Kidney epithelial cell (primary cell): ENCODE results near the gene PIAS4. TPM values are rescaled to one million over a fixed set of nuclear protein-coding genes. Genes with fewer than 3 reads are reported as not detected.

Source experiments
- DNase-seq: peaks from one replicate; pipeline ENCODE4 v3.0.0-alpha.2; 2010; ENCODE audit warnings: low read depth
- H3K27me3 ChIP-seq: 2 replicates; pipeline ENCODE4 v1.6.0; 2011; ENCODE audit warnings: low read length; ENCODE audit not compliant: control insufficient read depth, insufficient read depth
- H3K36me3 ChIP-seq: 2 replicates; pipeline ENCODE4 v1.5.1; 2011; ENCODE audit warnings: low read length; ENCODE audit not compliant: control insufficient read depth, insufficient read depth
- H3K4me3 ChIP-seq: 2 replicates; pipeline ENCODE4 v1.5.1; 2011; ENCODE audit warnings: low read depth, mild to moderate bottlenecking, control low read depth, low read length
- total RNA-seq: library from RNA; depleted of rRNA; stranded (reverse); fragments of >200 nt; gene quantifications from 2 replicates; pipeline ENCODE4 v1.2.3, GENCODE V29; 2015
- TF ChIP-seq, protein P1 (sequence below): IDR thresholded peaks from 2 replicates; pipeline ENCODE4 v1.5.1; 2011; ENCODE audit warnings: mild to moderate bottlenecking, moderate library complexity, low read length, control low read depth, inconsistent platforms; ENCODE audit not compliant: insufficient read depth, poor library complexity, severe bottlenecking

The PIAS4 gene
- total RNA-seq, 1 donor from 2014 or later = 38.1 TPM

DNA sequence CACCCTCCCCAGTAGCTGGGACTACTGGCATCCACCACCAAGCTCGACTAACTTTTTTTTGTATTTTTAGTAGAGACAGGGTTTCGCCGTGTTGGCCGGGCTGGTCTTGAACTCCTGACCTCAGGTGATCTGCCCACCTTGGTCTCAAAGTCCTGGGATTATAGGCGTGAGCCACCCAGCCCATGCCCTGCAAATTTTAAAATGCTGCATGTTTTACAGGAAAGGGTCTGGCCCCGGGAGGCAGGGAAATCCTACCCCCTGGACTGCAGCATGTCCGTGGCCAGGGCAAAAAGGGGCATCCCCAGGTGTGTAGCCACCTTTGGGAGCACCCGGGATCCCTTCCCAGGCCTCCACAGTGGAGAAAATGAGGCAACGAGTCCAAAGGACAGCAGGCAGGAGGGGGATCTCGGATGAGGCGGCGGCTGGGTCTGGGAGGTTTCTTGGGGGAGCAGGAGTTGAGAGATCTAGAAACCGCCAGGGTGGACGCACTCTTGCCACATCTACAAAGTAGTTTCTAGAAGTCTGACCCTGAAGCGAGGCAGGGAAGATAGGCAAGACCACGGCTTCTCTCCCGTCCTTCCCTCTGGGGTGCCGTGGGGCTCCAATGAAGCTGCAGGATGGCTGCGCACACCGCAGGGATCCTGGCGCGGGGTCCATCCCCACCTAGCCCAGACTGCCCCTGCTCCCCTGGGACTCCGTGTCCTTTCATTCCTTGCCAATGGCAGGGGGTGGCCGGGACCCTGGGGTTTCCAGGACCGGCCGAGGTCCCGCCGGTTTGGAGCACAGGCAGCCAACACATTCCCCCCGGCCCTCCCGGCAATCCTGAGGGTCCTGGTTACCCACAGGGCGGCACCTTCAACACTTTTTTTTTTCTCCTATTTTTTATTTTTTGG lies 80.5 kb downstream of the PIAS4 start:
- peaks cover 2% of the 10 kb centered on the region for H3K36me3 ChIP-seq
- H3K27me3 ChIP-seq = no peaks in the 10 kb centered on the region
- DNase-seq = no peak
- TF ChIP-seq, protein P1, sequence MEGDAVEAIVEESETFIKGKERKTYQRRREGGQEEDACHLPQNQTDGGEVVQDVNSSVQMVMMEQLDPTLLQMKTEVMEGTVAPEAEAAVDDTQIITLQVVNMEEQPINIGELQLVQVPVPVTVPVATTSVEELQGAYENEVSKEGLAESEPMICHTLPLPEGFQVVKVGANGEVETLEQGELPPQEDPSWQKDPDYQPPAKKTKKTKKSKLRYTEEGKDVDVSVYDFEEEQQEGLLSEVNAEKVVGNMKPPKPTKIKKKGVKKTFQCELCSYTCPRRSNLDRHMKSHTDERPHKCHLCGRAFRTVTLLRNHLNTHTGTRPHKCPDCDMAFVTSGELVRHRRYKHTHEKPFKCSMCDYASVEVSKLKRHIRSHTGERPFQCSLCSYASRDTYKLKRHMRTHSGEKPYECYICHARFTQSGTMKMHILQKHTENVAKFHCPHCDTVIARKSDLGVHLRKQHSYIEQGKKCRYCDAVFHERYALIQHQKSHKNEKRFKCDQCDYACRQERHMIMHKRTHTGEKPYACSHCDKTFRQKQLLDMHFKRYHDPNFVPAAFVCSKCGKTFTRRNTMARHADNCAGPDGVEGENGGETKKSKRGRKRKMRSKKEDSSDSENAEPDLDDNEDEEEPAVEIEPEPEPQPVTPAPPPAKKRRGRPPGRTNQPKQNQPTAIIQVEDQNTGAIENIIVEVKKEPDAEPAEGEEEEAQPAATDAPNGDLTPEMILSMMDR = no peak
- no peak overlapping the region for H3K4me3 ChIP-seq

DNA sequence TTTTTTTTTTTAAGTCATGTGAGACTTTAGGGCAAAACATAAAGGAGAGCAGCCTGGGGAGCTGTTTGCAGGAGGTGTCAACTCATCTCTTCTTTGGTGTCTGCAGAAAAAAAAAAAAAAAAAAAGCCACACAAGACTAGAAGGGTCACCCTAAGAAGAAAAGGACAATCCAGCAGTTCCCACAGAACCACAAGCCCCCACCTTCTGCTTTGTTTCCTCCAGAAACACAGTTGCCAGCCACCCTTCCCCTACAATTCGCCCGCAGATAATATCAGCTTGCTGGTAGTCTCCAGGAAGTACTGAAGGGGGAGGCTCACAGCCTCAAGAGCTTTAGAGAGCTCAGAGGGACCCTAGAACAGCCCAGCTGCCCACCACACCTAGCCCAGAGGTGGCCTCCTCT lies 81.4 kb downstream of the PIAS4 start:
- peaks cover 2% of the 10 kb centered on the region for H3K36me3 ChIP-seq
- TF ChIP-seq, protein P1 = no peak

More for the DNA sequence above, 81.4 kb downstream of the PIAS4 start:
- H3K4me3 ChIP-seq = no peak overlapping the region
- H3K27me3 ChIP-seq = no peaks in the 10 kb centered on the region
- DNase-seq = no peak

Other genes with a start within 250 kb of the PIAS4 start
- 39.7 and 50.5 TPM in 2 replicates for gene APBA3, start 246.0 kb upstream of the PIAS4 start, total RNA-seq
- gene MRPL54, start 245.1 kb upstream of the PIAS4 start, total RNA-seq = 48.4 and 120 TPM in 2 replicates
- not detected in 2 replicates for gene RAX2, start 235.5 kb upstream of the PIAS4 start, total RNA-seq
- gene MATK, start 221.4 kb upstream of the PIAS4 start, total RNA-seq = 0.50 and 1.2 TPM in 2 replicates
- 0.17 TPM in 1 of 2 replicates, not detected in the other for gene ZFR2, start 138.7 kb upstream of the PIAS4 start, total RNA-seq
- 0.14 TPM in 1 of 2 replicates, not detected in the other for gene ATCAY, start 127.1 kb upstream of the PIAS4 start, total RNA-seq
- not detected in 2 replicates for gene NMRK2, start 74.7 kb upstream of the PIAS4 start, total RNA-seq
- 155 and 199 TPM in 2 replicates for gene DAPK3, start 36.6 kb upstream of the PIAS4 start, total RNA-seq
- gene EEF2, start 22.3 kb upstream of the PIAS4 start, total RNA-seq = 3,492 and 3,925 TPM in 2 replicates
- gene ZBTB7A, start 59.2 kb downstream of the PIAS4 start, total RNA-seq = 39.9 and 43.3 TPM in 2 replicates
- 198 and 249 TPM in 2 replicates for gene MAP2K2, start 116.4 kb downstream of the PIAS4 start, total RNA-seq
- not detected in 2 replicates for gene CREB3L3, start 145.9 kb downstream of the PIAS4 start, total RNA-seq
- gene SIRT6, start 174.8 kb downstream of the PIAS4 start, total RNA-seq = 58.8 and 59.2 TPM in 2 replicates
- gene ANKRD24, start 175.0 kb downstream of the PIAS4 start, total RNA-seq = 0.33 and 0.34 TPM in 2 replicates
- gene EBI3, start 221.8 kb downstream of the PIAS4 start, total RNA-seq = 2.5 and 3.9 TPM in 2 replicates
- 33.0 and 37.2 TPM in 2 replicates for gene YJU2, start 239.3 kb downstream of the PIAS4 start, total RNA-seq